PFSK-1 (cell line): Measurements from ENCODE around the gene POLR2I.

ENCODE experiments used
- FOXP2 ChIP-seq: optimal IDR thresholded peaks from 2 replicates; pipeline ENCODE3; 2011; ENCODE audit warnings: borderline replicate concordance, control low read depth, inconsistent platforms; ENCODE audit not compliant: insufficient read depth; ENCODE audit errors: extremely low read length, extremely low read depth
- POLR2AphosphoS5 ChIP-seq: IDR thresholded peaks from 2 replicates; pipeline ENCODE4 v1.6.1; 2012; ENCODE audit warnings: low read depth, mild to moderate bottlenecking, control low read depth, low read length, moderate library complexity
- SIN3A ChIP-seq: IDR thresholded peaks from 2 replicates; pipeline ENCODE4 v1.6.1; 2012; ENCODE audit warnings: mild to moderate bottlenecking, low read length, moderate library complexity, borderline replicate concordance; ENCODE audit not compliant: insufficient read depth
- TAF1 ChIP-seq: IDR thresholded peaks from 2 replicates; pipeline ENCODE4 v1.6.1; 2012; ENCODE audit warnings: low read length, control low read depth, borderline replicate concordance; ENCODE audit not compliant: insufficient read depth
- TF ChIP-seq, protein P1 (sequence below), 2 experiments: IDR thresholded peaks; 2 replicates each; pipeline versions ENCODE4 v1.6.1 to v1.8.0; 2011 to 2012; ENCODE audit warnings: low read depth in 2 of 2, low read length in 2 of 2, control low read depth in 1 of 2, inconsistent platforms in 1 of 2, mild to moderate bottlenecking in 1 of 2, moderate library complexity in 1 of 2; ENCODE audit not compliant: insufficient read depth in 1 of 2

POLR2I gene

DNA sequence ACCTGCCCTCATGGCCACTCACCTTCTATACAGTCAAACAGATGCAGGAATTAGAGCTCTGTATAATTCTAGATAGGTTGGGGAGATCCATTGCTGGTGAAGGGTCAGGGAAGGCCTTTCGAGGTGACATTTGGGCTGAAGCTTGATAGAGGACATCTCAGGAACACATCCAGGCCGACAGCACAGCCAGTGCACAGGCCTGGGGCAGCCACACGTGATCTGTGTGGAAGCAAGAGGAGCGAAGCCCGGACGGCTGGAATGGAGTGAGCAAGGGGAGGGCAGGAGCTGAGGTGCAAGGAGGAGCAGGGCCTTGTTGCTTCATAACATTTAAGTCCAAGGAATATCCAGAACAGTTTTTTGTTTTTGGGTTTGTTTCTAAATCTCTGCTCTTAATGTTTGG, 8.2 kb downstream of the POLR2I start:
- TF ChIP-seq POLR2AphosphoS5 (no peak), TAF1 (no peak), SIN3A (no peak), FOXP2 (no peak)
- TF ChIP-seq, protein P1, sequence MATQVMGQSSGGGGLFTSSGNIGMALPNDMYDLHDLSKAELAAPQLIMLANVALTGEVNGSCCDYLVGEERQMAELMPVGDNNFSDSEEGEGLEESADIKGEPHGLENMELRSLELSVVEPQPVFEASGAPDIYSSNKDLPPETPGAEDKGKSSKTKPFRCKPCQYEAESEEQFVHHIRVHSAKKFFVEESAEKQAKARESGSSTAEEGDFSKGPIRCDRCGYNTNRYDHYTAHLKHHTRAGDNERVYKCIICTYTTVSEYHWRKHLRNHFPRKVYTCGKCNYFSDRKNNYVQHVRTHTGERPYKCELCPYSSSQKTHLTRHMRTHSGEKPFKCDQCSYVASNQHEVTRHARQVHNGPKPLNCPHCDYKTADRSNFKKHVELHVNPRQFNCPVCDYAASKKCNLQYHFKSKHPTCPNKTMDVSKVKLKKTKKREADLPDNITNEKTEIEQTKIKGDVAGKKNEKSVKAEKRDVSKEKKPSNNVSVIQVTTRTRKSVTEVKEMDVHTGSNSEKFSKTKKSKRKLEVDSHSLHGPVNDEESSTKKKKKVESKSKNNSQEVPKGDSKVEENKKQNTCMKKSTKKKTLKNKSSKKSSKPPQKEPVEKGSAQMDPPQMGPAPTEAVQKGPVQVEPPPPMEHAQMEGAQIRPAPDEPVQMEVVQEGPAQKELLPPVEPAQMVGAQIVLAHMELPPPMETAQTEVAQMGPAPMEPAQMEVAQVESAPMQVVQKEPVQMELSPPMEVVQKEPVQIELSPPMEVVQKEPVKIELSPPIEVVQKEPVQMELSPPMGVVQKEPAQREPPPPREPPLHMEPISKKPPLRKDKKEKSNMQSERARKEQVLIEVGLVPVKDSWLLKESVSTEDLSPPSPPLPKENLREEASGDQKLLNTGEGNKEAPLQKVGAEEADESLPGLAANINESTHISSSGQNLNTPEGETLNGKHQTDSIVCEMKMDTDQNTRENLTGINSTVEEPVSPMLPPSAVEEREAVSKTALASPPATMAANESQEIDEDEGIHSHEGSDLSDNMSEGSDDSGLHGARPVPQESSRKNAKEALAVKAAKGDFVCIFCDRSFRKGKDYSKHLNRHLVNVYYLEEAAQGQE (IDR thresholded peaks at IDR 0.05; ENCODE audit: insufficient read depth in 1 of 2, low read depth in 2 of 2, low read length in 2 of 2): no peak

DNA sequence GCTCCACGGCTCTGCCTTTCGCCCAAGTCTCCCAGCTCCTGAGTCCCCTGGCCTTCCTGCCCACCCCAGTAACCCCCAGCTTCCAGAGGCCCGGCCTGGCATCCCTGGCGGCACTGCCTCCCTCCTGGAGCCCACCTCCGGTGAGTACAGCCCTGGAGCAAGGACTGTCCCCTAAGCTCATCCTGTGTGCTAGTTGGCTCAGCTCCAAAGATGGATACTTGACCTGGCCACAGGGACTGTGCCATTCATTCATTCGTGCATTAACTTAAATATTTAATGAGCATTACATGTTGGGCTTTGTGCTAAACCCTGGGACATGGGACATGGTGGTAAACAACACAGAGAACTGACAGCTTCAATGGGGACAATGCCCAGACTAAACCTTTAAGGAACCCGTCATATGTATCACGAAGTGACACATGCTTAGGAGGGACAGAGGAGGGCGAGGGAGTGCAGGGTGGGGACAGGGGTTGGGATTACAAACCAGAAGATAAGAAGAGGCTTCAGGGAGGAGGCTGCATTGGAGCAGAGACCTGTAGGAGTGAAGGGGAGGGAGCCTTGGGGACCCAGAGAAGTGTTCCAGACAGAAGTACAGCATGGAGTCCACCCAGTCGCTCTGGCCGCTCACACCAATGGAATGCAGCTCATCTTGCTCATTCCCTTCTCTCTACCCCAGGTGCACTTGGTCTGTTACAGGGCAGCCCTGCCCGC, 10.7 kb downstream of the POLR2I start:
- TF ChIP-seq, protein P1 (IDR thresholded peaks at IDR 0.05; ENCODE audit: insufficient read depth in 1 of 2, low read depth in 2 of 2, low read length in 2 of 2): no peak
- no peak for TF ChIP-seq POLR2AphosphoS5
- no peak for TF ChIP-seq SIN3A
- no peak for TF ChIP-seq FOXP2
- TF ChIP-seq TAF1: no peak

DNA sequence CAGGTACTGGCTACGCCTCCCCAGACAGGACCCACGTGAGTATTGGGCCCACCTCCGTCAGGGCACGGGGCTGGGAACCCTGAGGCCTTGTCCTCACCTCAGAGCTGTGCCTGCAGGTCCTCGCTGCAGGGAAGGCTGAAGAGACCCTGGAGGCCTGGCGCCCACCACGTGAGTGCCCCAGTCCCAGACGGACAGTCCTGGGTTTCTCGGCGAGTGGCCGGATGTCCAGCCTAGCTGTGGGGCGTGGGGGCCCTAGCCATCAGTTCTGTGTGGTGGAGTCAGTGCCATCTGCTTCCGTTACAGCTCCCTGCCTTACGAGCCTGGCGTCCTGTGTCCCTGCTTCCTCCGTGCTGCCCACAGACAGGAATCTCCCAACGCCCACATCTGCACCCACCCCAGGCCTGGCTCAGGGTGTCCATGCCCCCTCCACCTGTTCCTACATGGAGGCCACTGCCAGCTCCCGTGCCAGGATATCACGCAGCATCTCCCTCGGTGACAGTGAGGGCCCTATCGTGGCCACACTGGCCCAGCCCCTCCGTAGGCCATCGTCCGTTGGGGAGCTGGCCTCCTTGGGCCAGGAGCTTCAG, 11.5 kb downstream of the POLR2I start:
- TF ChIP-seq SIN3A: no peak
- TF ChIP-seq FOXP2: no peak
- TF ChIP-seq, protein P1 (IDR thresholded peaks at IDR 0.05; ENCODE audit: insufficient read depth in 1 of 2, low read depth in 2 of 2, low read length in 2 of 2): no peak
- no peak for TF ChIP-seq TAF1
- TF ChIP-seq POLR2AphosphoS5: no peak

DNA sequence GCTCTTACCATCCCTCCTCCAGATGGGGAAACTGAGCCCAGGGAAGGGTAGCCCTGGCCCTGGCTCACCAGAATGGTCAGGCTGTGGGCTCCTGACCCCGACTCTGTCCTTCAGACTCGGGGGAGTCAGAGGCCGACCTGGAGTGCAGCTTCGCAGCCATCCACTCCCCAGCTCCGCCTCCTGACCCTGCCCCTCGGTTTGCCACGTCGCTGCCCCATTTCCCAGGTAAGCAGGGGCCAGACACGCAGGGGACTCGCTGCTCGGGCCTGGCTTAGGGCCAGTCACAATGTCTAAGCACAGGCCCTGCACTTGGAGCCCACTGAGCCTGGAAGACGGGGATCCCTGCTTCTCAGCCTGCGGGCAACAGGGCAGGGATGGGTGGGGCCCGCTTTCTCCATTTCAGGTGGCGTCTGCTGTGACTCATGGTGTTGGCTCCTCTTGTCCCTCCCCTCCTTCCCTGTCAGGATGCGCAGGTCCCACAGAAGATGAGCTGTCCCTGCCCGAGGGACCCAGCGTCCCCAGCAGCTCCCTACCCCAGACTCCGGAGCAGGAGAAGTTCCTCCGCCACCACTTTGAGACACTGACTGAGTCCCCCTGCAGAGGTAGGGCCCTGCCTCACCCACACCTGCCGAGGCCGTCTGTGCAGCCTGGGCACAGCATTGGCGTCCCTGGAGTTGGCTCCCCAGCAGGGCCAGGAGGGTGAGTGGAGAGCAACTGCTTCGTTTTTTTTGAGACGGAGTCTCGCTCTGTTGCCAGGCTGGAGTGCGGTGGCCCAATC, 12.9 kb downstream of the POLR2I start:
- no peak for TF ChIP-seq TAF1
- TF ChIP-seq, protein P1 (IDR thresholded peaks at IDR 0.05; ENCODE audit: insufficient read depth in 1 of 2, low read depth in 2 of 2, low read length in 2 of 2): no peak
- no peak for TF ChIP-seq FOXP2
- TF ChIP-seq POLR2AphosphoS5: no peak
- TF ChIP-seq SIN3A: no peak
